ENCODE measurements around the gene DGKI. TPM values are rescaled to one million over a fixed set of nuclear protein-coding genes. Genes with fewer than 3 reads are reported as not detected.
"Not testable (repeated sequence)": the region's sequence is repeated elsewhere in the genome, so short reads cannot be mapped to it uniquely, and the experiment has no call there.

DGKI gene
- total RNA-seq, 1 donor from 2014 or later: 3.1 TPM

DNA sequence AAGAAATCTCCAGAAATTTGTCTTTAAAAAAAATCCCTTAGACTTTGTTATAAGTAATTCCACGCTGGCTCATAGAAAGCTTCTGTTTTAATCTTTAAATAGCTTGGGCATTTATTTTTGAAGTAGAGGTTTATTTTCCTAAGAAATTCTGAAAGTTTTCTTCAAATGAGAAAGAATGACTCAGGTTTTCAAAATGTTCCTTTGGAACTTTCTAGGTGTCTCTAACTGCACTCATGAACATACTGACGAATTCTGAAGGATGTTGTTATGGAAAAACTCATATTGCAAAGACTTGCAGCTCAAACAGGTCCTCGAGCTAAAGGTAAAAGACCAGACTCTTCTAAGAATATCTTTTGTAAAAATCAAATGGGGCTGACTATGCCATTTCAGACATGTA, 10.7 kb downstream of the DGKI start:
- TF ChIP-seq, protein P1, sequence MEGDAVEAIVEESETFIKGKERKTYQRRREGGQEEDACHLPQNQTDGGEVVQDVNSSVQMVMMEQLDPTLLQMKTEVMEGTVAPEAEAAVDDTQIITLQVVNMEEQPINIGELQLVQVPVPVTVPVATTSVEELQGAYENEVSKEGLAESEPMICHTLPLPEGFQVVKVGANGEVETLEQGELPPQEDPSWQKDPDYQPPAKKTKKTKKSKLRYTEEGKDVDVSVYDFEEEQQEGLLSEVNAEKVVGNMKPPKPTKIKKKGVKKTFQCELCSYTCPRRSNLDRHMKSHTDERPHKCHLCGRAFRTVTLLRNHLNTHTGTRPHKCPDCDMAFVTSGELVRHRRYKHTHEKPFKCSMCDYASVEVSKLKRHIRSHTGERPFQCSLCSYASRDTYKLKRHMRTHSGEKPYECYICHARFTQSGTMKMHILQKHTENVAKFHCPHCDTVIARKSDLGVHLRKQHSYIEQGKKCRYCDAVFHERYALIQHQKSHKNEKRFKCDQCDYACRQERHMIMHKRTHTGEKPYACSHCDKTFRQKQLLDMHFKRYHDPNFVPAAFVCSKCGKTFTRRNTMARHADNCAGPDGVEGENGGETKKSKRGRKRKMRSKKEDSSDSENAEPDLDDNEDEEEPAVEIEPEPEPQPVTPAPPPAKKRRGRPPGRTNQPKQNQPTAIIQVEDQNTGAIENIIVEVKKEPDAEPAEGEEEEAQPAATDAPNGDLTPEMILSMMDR (IDR thresholded peaks at IDR 0.05): no peak
- peaks cover 20% of the 10 kb centered on the region for H3K36me3 Mint-ChIP-seq (ENCODE audit: unreplicated experiment)
- H3K9me3 Mint-ChIP-seq (ENCODE audit: unreplicated experiment): peaks cover 6% of the 10 kb centered on the region
- H3K27ac Mint-ChIP-seq (ENCODE audit: unreplicated experiment): no peak overlapping the region
- peaks cover 17% of the 10 kb centered on the region for H3K4me1 Mint-ChIP-seq (ENCODE audit: unreplicated experiment)
- no peaks in the 10 kb centered on the region for H3K27me3 Mint-ChIP-seq (ENCODE audit: unreplicated experiment)
- DNase-seq (ENCODE audit: extremely low spot score, unreplicated experiment): no peak
- H3K4me3 Mint-ChIP-seq (ENCODE audit: unreplicated experiment): no peak overlapping the region

DNA sequence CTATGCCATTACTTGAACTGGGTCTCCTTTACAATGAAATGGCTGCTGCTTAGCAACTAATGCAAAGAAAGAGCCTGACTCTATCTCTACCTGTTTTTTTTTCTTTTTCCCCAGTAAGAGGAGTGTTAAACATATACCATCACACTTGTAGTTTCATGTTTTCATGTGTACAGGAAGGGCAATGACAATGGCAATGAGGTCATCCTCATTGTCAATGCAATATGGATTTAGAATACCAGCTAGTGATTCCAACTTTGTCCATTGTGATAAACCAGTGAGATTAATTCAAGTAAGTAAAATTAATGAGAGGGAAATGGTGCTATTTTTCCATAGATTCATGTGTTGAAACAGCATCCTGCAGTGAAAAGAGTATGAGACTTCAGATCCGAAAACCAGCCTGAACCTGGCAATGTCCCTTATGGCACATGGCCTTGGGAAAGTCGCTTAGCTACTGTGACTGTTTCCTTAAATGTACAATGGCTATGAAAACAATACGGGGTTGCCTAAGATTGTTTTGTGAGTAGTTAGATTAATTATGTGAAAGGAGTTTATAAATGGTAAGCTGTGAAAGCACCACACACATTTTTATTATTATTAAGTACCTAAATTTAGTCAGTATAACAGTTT, 11.2 kb downstream of the DGKI start:
- Mint-ChIP-seq H3K4me3 (ENCODE audit: unreplicated experiment) (no peak overlapping the region), H3K9me3 (ENCODE audit: unreplicated experiment) (peaks cover 11% of the 10 kb centered on the region), H3K36me3 (ENCODE audit: unreplicated experiment) (peaks cover 22% of the 10 kb centered on the region), H3K4me1 (ENCODE audit: unreplicated experiment) (peaks cover 17% of the 10 kb centered on the region), H3K27me3 (ENCODE audit: unreplicated experiment) (no peaks in the 10 kb centered on the region), H3K27ac (ENCODE audit: unreplicated experiment) (no peak overlapping the region)
- no peak for DNase-seq (ENCODE audit: extremely low spot score, unreplicated experiment)
- TF ChIP-seq, protein P1 (IDR thresholded peaks at IDR 0.05): no peak

DNA sequence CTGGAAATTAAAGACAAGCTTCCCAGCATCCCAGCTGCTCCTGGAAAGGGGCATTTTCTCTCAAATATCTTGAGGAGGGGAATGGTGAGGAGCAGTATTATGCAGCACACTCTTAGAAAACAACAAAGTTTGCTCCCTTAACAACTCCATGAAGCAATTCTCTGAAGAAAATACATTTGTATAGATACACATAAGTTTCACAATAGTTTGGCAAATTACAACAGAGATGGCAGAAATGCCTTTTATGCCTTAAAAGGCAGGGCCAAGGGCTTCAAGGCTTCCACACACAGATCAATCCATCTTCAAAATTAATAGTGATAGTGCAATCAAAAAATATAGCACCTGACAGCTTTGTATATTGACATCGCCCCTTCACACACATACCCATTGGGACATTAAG, 12.2 kb downstream of the DGKI start:
- DNase-seq (ENCODE audit: extremely low spot score, unreplicated experiment): no peak
- Mint-ChIP-seq H3K4me3 (ENCODE audit: unreplicated experiment) (no peak overlapping the region), H3K4me1 (ENCODE audit: unreplicated experiment) (peaks cover 12% of the 10 kb centered on the region), H3K36me3 (ENCODE audit: unreplicated experiment) (peaks cover 22% of the 10 kb centered on the region), H3K27ac (ENCODE audit: unreplicated experiment) (no peak overlapping the region), H3K27me3 (ENCODE audit: unreplicated experiment) (no peaks in the 10 kb centered on the region), H3K9me3 (ENCODE audit: unreplicated experiment) (peaks cover 11% of the 10 kb centered on the region)
- TF ChIP-seq, protein P1 (IDR thresholded peaks at IDR 0.05): no peak

DNA sequence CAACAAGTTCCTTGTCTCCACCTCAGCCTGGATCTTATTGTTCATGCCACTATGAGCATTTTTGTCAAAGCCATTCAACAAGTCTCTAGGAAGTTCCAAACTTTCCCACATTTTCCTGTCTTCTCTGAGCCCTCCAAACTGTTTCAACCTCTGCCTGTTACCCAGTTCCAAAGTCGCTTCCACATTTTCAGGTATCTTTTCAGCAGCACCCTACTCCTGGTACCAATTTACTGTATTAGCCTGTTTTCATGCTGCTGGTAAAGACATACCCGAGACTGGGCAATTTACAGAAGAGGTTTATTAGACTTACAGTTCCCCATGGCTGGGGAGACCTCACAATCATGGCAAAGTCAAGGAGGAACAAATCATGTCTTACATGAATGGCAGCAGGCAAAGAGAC, 13.8 kb downstream of the DGKI start:
- Mint-ChIP-seq H3K4me1 (ENCODE audit: unreplicated experiment) (peaks cover 14% of the 10 kb centered on the region), H3K9me3 (ENCODE audit: unreplicated experiment) (peaks cover 11% of the 10 kb centered on the region), H3K36me3 (ENCODE audit: unreplicated experiment) (peaks cover 16% of the 10 kb centered on the region)
- H3K4me3 Mint-ChIP-seq (ENCODE audit: unreplicated experiment); DNase-seq (ENCODE audit: extremely low spot score, unreplicated experiment); H3K27me3 Mint-ChIP-seq (ENCODE audit: unreplicated experiment); H3K27ac Mint-ChIP-seq (ENCODE audit: unreplicated experiment): not testable (repeated sequence)

DNA sequence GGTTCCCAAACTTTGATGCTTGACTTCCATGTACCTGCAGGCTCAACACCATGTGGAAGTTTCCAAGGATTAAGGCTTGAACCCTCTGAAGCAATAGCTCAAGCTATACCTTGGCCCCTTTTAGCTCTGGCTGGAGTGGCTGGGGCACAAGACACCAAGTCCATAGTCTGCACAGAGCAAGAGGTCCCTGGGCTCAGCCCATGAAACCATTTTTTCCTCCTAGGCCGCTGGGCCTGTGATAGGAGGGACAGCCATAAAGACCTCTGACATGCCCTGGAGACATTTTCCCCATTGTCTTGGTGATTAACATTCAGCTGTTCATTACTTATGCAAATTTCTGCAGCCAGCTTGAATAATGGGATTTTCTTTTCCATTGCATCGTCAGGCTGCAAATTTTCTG, 14.4 kb downstream of the DGKI start:
- Mint-ChIP-seq H3K27me3 (ENCODE audit: unreplicated experiment) (no peaks in the 10 kb centered on the region), H3K4me1 (ENCODE audit: unreplicated experiment) (peaks cover 14% of the 10 kb centered on the region), H3K4me3 (ENCODE audit: unreplicated experiment) (no peak overlapping the region), H3K36me3 (ENCODE audit: unreplicated experiment) (peaks cover 16% of the 10 kb centered on the region), H3K9me3 (ENCODE audit: unreplicated experiment) (peaks cover 11% of the 10 kb centered on the region), H3K27ac (ENCODE audit: unreplicated experiment) (no peak overlapping the region)
- TF ChIP-seq, protein P1 (IDR thresholded peaks at IDR 0.05): no peak
- no peak for DNase-seq (ENCODE audit: extremely low spot score, unreplicated experiment)

DNA sequence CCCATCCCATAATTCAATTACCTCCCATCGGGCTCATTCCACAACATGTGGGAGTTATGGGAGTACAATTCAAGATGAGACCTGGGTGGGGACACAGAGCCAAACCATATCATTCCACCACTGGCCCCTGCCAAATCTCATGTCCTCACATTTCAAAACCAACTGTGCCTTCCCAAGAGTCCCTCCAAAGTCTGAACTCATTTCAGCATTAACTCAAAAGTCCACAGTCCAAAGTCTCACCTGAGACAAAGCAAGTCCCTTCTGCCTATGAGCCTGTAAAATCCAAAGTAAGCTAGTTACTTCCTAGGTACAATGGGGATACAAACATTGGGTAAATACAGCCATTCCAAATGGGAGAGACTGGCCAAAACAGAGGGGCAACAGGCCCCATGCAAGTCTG, 15.2 kb downstream of the DGKI start:
- Mint-ChIP-seq H3K36me3 (ENCODE audit: unreplicated experiment) (peaks cover 16% of the 10 kb centered on the region), H3K9me3 (ENCODE audit: unreplicated experiment) (peaks cover 11% of the 10 kb centered on the region), H3K4me1 (ENCODE audit: unreplicated experiment) (peaks cover 13% of the 10 kb centered on the region)
- not testable (repeated sequence) for H3K27ac Mint-ChIP-seq (ENCODE audit: unreplicated experiment); DNase-seq (ENCODE audit: extremely low spot score, unreplicated experiment); H3K4me3 Mint-ChIP-seq (ENCODE audit: unreplicated experiment); H3K27me3 Mint-ChIP-seq (ENCODE audit: unreplicated experiment)

Data from osteocyte (in vitro differentiated cells).